ENCODE data around the gene ALX3. TPM values are rescaled to one million over a fixed set of nuclear protein-coding genes. Genes with fewer than 3 reads are reported as not detected.
A peak's percentile ranks its signal among the peaks of the same experiment; 100 is the strongest.

ALX3 gene
- polyA plus RNA-seq, 4 donors, result 0.09 TPM; not detected in 3

DNA sequence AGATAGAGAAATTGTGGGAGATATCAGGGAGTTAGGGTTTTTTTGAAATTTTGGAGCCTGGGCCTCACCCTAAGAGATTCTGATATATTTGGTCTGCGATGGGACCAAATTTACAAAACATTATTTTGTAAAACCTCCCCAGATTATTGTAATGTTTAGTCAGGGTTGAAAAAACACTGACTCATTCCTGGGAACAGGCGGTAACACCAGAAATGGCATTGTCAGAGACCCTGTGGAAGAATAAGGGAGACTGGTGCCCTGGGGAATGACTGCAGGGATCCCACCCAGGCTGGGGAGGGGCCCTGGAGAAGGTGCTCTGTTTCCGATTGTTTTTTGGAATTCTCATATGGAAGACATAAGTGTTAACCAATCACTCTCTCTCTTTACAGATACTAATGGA lies 49.2 kb downstream of the ALX3 start:
- H3K27me3 ChIP-seq (ENCODE audit: control insufficient read depth in 3 of 3, insufficient read depth in 3 of 3, low read length in 3 of 3), result no peaks in the 10 kb centered on the region
- no peaks in the 10 kb centered on the region for H3K4me1 ChIP-seq (ENCODE audit: control insufficient read depth in 3 of 3, insufficient read depth in 2 of 3, low read depth in 1 of 3, low read length in 2 of 3)
- WGBS, 3 donors, result 94 to 96% (median 96%) methylated on average over 3 of the region's 3 CpGs
- no peak overlapping the region for H3K4me3 ChIP-seq (ENCODE audit: low read depth in 1 of 3, low read length in 3 of 3)
- peaks cover 26 to 43% (median 32%) of the 10 kb centered on the region in 3 donors for H3K36me3 ChIP-seq (ENCODE audit: control insufficient read depth in 3 of 3, insufficient read depth in 2 of 3, low read depth in 1 of 3, low read length in 3 of 3)
- no peak overlapping the region for H3K27ac ChIP-seq (ENCODE audit: low read depth in 1 of 3, low read length in 2 of 3)
- no peaks in the 10 kb centered on the region for H3K9me3 ChIP-seq (ENCODE audit: control insufficient read depth in 2 of 2, insufficient read depth in 1 of 2, low read depth in 1 of 2, low read length in 1 of 2)
- no peak for FAIRE-seq
- no peak for DNase-seq

DNA sequence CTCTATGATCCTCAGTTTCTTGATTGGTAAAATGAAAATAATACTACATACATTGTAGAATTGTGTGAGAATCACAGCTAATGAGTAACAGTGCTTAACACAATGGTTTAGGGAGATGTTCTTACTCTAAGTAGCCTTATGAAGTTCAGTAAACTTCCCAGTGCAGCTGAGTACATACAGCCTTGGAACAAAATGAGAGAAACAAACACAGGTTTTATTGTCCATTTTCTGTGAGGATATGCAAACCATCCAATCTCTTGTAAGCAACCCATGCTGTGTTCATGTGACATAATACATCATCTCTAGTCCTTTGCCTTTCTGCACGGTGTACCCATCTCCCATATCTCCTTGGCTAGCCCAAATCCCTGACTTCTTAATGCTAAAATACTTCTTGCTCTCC lies 50.7 kb downstream of the ALX3 start:
- Histone ChIP-seq H3K4me1 (ENCODE audit: control insufficient read depth in 3 of 3, insufficient read depth in 2 of 3, low read depth in 1 of 3, low read length in 2 of 3) (no peaks in the 10 kb centered on the region), H3K27ac (ENCODE audit: low read depth in 1 of 3, low read length in 2 of 3) (no peak overlapping the region), H3K27me3 (ENCODE audit: control insufficient read depth in 3 of 3, insufficient read depth in 3 of 3, low read length in 3 of 3) (no peaks in the 10 kb centered on the region), H3K4me3 (ENCODE audit: low read depth in 1 of 3, low read length in 3 of 3) (no peak overlapping the region), H3K9me3 (ENCODE audit: control insufficient read depth in 2 of 2, insufficient read depth in 1 of 2, low read depth in 1 of 2, low read length in 1 of 2) (no peaks in the 10 kb centered on the region), H3K36me3 (ENCODE audit: control insufficient read depth in 3 of 3, insufficient read depth in 2 of 3, low read depth in 1 of 3, low read length in 3 of 3) (peaks cover 26 to 50% (median 37%) of the 10 kb centered on the region in 3 donors)
- DNase-seq (no peak), FAIRE-seq (no peak)
- 90 to 95% (median 91%) methylated on average over 1 of the region's 1 CpG for WGBS, 3 donors

DNA sequence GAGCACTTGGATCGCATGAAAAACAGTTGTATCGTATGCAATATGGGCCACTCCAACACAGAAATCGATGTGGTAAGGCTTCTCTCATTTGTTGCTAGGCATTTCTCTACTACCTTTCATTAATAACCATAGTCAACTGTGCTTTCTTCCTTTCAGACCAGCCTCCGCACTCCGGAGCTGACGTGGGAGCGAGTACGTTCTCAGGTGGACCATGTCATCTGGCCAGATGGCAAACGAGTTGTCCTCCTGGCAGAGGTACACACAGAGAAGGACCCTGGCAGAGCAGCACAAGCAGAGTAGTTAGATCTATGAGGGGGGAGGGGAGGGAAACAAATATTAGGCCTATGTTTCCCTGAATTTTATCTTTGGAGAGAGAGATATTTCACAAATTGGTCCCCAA lies 52.1 kb downstream of the ALX3 start:
- FAIRE-seq (no peak), DNase-seq (no peak)
- Histone ChIP-seq H3K4me1 (ENCODE audit: control insufficient read depth in 3 of 3, insufficient read depth in 2 of 3, low read depth in 1 of 3, low read length in 2 of 3) (no peaks in the 10 kb centered on the region), H3K9me3 (ENCODE audit: control insufficient read depth in 2 of 2, insufficient read depth in 1 of 2, low read depth in 1 of 2, low read length in 1 of 2) (no peaks in the 10 kb centered on the region), H3K36me3 (ENCODE audit: control insufficient read depth in 3 of 3, insufficient read depth in 2 of 3, low read depth in 1 of 3, low read length in 3 of 3) (peaks cover 26 to 52% (median 39%) of the 10 kb centered on the region in 3 donors), H3K27me3 (ENCODE audit: control insufficient read depth in 3 of 3, insufficient read depth in 3 of 3, low read length in 3 of 3) (no peaks in the 10 kb centered on the region), H3K27ac (ENCODE audit: low read depth in 1 of 3, low read length in 2 of 3) (no peak overlapping the region), H3K4me3 (ENCODE audit: low read depth in 1 of 3, low read length in 3 of 3) (no peak overlapping the region)
- WGBS, 3 donors, result 94 to 96% (median 96%) methylated on average over 9 of the region's 9 CpGs

DNA sequence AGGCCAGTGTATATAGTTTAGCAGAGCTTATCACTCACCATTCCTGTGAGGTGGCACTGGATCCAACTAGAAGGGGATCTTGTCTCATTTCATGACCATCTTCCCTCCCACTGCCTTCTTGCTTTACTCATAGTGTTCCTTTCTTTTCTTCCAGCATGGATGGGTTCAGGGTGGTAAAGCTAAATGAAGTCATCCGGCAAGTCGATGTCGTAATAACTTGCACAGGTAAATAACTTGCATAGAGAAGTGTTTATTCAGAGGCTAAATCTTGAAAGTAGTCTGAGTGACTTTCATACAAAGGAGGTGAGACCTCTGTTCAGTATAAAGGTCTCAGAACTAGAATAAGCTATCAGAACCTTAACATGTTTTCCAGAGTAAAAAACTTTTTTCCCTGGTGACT lies 52.7 kb downstream of the ALX3 start:
- H3K9me3 ChIP-seq (ENCODE audit: control insufficient read depth in 2 of 2, insufficient read depth in 1 of 2, low read depth in 1 of 2, low read length in 1 of 2), result no peaks in the 10 kb centered on the region
- H3K4me3 ChIP-seq (ENCODE audit: low read depth in 1 of 3, low read length in 3 of 3), result no peak overlapping the region
- WGBS, 3 donors, result 87 to 93% (median 89%) methylated on average over 3 of the region's 3 CpGs
- no peak for DNase-seq
- H3K27me3 ChIP-seq (ENCODE audit: control insufficient read depth in 3 of 3, insufficient read depth in 3 of 3, low read length in 3 of 3), result no peaks in the 10 kb centered on the region
- FAIRE-seq, result no peak
- H3K36me3 ChIP-seq (ENCODE audit: control insufficient read depth in 3 of 3, insufficient read depth in 2 of 3, low read depth in 1 of 3, low read length in 3 of 3), result peaks cover 23 to 48% (median 42%) of the 10 kb centered on the region in 3 donors
- no peak overlapping the region for H3K27ac ChIP-seq (ENCODE audit: low read depth in 1 of 3, low read length in 2 of 3)
- no peaks in the 10 kb centered on the region for H3K4me1 ChIP-seq (ENCODE audit: control insufficient read depth in 3 of 3, insufficient read depth in 2 of 3, low read depth in 1 of 3, low read length in 2 of 3)

DNA sequence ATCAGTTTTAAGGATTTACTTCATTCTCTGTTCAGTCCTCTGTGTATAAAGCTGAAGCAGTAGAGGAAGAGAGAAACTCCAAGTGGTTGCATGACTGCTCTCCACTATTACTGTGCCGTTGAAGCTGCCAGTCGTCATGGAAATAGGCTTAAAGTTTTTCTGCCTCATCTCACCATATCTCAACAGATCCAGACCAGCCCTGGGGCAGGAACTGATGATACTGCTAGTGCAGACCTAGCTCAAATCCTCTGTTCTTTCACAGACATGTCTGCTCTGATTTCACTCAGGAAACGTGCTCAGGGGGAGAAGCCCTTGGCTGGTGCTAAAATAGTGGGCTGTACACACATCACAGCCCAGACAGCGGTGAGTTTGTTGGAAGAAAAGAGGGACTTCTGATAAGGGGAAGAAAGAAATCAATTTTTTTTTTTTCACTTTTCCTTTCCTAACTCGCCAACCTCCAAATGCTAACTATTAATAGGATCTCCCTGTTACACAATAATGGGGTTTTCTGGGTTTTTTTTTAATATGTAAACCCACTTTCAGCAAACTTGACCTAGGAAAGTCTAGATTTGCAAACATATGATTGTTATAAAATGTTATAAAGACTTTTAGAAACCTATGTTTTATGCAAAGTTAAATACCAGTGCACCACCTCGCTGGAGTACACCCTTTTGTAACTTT lies 58.2 kb downstream of the ALX3 start:
- WGBS, 3 donors, result 82 to 88% (median 84%) methylated on average over 6 of the region's 6 CpGs
- peak overlapping the region in 1 of 3 donors; percentile 19 for H3K27ac ChIP-seq (ENCODE audit: low read depth in 1 of 3, low read length in 2 of 3)
- no peaks in the 10 kb centered on the region for H3K4me1 ChIP-seq (ENCODE audit: control insufficient read depth in 3 of 3, insufficient read depth in 2 of 3, low read depth in 1 of 3, low read length in 2 of 3)
- peaks cover 8 to 34% (median 27%) of the 10 kb centered on the region in 3 donors for H3K36me3 ChIP-seq (ENCODE audit: control insufficient read depth in 3 of 3, insufficient read depth in 2 of 3, low read depth in 1 of 3, low read length in 3 of 3)
- FAIRE-seq (no peak), DNase-seq (no peak)
- H3K4me3 ChIP-seq (ENCODE audit: low read depth in 1 of 3, low read length in 3 of 3), result no peak overlapping the region
- H3K9me3 ChIP-seq (ENCODE audit: control insufficient read depth in 2 of 2, insufficient read depth in 1 of 2, low read depth in 1 of 2, low read length in 1 of 2), result no peaks in the 10 kb centered on the region
- no peaks in the 10 kb centered on the region for H3K27me3 ChIP-seq (ENCODE audit: control insufficient read depth in 3 of 3, insufficient read depth in 3 of 3, low read length in 3 of 3)

DNA sequence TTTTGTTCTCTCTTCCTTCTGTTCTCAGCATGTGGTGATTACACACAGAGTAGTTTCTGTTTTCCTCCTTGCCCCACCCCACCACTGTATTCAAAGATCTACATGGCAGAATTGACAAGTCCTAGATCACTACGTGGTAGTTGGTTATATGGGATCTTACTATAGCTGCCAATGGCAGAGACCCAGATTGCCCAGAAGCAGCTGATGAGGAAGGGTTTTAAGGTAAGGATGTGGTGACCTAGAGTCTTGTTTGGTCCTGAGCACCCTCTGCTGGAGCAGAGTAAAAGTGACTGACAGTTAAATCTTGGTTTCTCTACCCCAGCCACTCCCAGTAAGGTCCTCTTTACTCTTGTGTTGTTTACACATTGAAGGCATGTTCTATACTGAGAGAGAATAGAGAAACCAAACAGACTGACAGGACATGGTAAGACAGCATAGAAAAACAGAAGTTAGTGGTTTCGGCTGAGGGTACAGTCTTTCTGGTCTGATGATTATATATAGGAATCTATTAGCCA lies 58.9 kb downstream of the ALX3 start:
- DNase-seq (peak; percentile 65 to 68), FAIRE-seq (no peak)
- no peak overlapping the region for H3K4me3 ChIP-seq (ENCODE audit: low read depth in 1 of 3, low read length in 3 of 3)
- H3K27ac ChIP-seq (ENCODE audit: low read depth in 1 of 3, low read length in 2 of 3), result no peak overlapping the region
- no peaks in the 10 kb centered on the region for H3K9me3 ChIP-seq (ENCODE audit: control insufficient read depth in 2 of 2, insufficient read depth in 1 of 2, low read depth in 1 of 2, low read length in 1 of 2)
- 45 to 52% (median 47%) methylated on average over 2 of the region's 2 CpGs for WGBS, 3 donors
- H3K27me3 ChIP-seq (ENCODE audit: control insufficient read depth in 3 of 3, insufficient read depth in 3 of 3, low read length in 3 of 3), result no peaks in the 10 kb centered on the region
- peaks cover 8 to 32% (median 26%) of the 10 kb centered on the region in 3 donors for H3K36me3 ChIP-seq (ENCODE audit: control insufficient read depth in 3 of 3, insufficient read depth in 2 of 3, low read depth in 1 of 3, low read length in 3 of 3)
- no peaks in the 10 kb centered on the region for H3K4me1 ChIP-seq (ENCODE audit: control insufficient read depth in 3 of 3, insufficient read depth in 2 of 3, low read depth in 1 of 3, low read length in 2 of 3)

Other genes starting within 250 kb of the ALX3 start
- gene CSF1, start 159.8 kb downstream of the ALX3 start, polyA plus RNA-seq, result 10 to 100 TPM in 1 of 4 donors, 1 to 10 TPM in 2, under 1 TPM in 1; 0.89 to 15.5 (median 4.4) TPM
- 100 to 1,000 TPM in 2 of 4 donors, 10 to 100 TPM in 2; 67.6 to 159 (median 96.8) TPM for gene AHCYL1, start 85.9 kb downstream of the ALX3 start, polyA plus RNA-seq
- gene STRIP1, start 36.0 kb downstream of the ALX3 start, polyA plus RNA-seq, result 10 to 100 TPM; 15.1 to 31.3 (median 18.3) TPM
- not detected for gene UBL4B, start 41.8 kb upstream of the ALX3 start, polyA plus RNA-seq
- under 1 TPM in 2 of 4 donors, not detected in 2; under 0.01 to 0.49 TPM for gene SLC6A17, start 79.8 kb upstream of the ALX3 start, polyA plus RNA-seq
- 1 to 10 TPM in 2 of 4 donors, under 1 TPM in 2; under 0.01 to 3.7 (median 2.1) TPM for gene KCNC4, start 139.6 kb upstream of the ALX3 start, polyA plus RNA-seq